H9 (cell line): Measurements from ENCODE around the gene ARHGAP26. TPM values are rescaled to one million over a fixed set of nuclear protein-coding genes. Genes with fewer than 3 reads are reported as not detected.

ENCODE experiments used
- DNase-seq: peaks from one replicate; pipeline ENCODE4 v3.0.0-alpha.2; 2017
- H2AFZ ChIP-seq: one replicate; pipeline ENCODE4 v1.6.1; 2013; ENCODE audit warnings: mild to moderate bottlenecking, low read length, control low read depth, moderate library complexity
- H2AK5ac ChIP-seq: 2 replicates; pipeline ENCODE4 v1.6.1; 2013; ENCODE audit warnings: low read length, control low read depth, mixed read lengths; ENCODE audit not compliant: insufficient read length
- H2BK120ac ChIP-seq: one replicate; pipeline ENCODE4 v1.6.1; 2013; ENCODE audit warnings: low read depth, mild to moderate bottlenecking, low read length, control low read depth, inconsistent platforms; ENCODE audit not compliant: poor library complexity, severe bottlenecking
- H2BK12ac ChIP-seq: 2 replicates; pipeline ENCODE4 v1.6.1; 2013; ENCODE audit warnings: low read length, control low read depth, mixed read lengths, low read depth; ENCODE audit not compliant: insufficient read length
- H2BK15ac ChIP-seq: 2 replicates; pipeline ENCODE4 v1.6.1; 2013; ENCODE audit warnings: low read depth, low read length, control low read depth
- H2BK20ac ChIP-seq: one replicate; pipeline ENCODE4 v1.6.1; 2013; ENCODE audit warnings: low read depth, mild to moderate bottlenecking, low read length, control low read depth, inconsistent platforms; ENCODE audit not compliant: poor library complexity, severe bottlenecking
- H2BK5ac ChIP-seq: 2 replicates; pipeline ENCODE4 v1.6.1; 2013; ENCODE audit warnings: low read length, control low read depth, mixed read lengths; ENCODE audit not compliant: insufficient read length
- H3K14ac ChIP-seq: 2 replicates; pipeline ENCODE4 v1.6.1; 2013; ENCODE audit warnings: low read length, control low read depth; ENCODE audit not compliant: insufficient read depth
- H3K18ac ChIP-seq: 2 replicates; pipeline ENCODE4 v1.6.1; 2013; ENCODE audit warnings: low read depth, mild to moderate bottlenecking, mixed read lengths, low read length, control low read depth; ENCODE audit not compliant: insufficient read length
- H3K23ac ChIP-seq: 2 replicates; pipeline ENCODE4 v1.6.1; 2013; ENCODE audit warnings: low read length, control low read depth, mixed read lengths, low read depth; ENCODE audit not compliant: insufficient read length
- H3K23me2 ChIP-seq: 2 replicates; pipeline ENCODE4 v1.6.1; 2013; ENCODE audit warnings: low read depth, mild to moderate bottlenecking, mixed read lengths, low read length, control low read depth; ENCODE audit not compliant: insufficient read length, poor library complexity, severe bottlenecking
- H3K27ac ChIP-seq: 2 replicates; pipeline ENCODE4 v1.5.1; 2013; ENCODE audit warnings: low read length, control low read depth, mixed read lengths, low read depth; ENCODE audit not compliant: insufficient read length
- H3K27me3 ChIP-seq: 2 replicates; pipeline ENCODE4 v1.6.1; 2013; ENCODE audit warnings: low read length, control low read depth, inconsistent platforms; ENCODE audit not compliant: insufficient read depth
- H3K4ac ChIP-seq: 2 replicates; pipeline ENCODE4 v1.6.1; 2013; ENCODE audit warnings: low read depth, mild to moderate bottlenecking, control low read depth, inconsistent platforms, low read length, moderate library complexity
- H3K4me1 ChIP-seq: 2 replicates; pipeline ENCODE4 v1.6.1; 2013; ENCODE audit warnings: low read length, control low read depth, inconsistent platforms; ENCODE audit not compliant: insufficient read depth
- H3K4me2 ChIP-seq: 2 replicates; pipeline ENCODE4 v1.6.1; 2013; ENCODE audit warnings: low read length, control low read depth, mixed read lengths; ENCODE audit not compliant: insufficient read length, insufficient read depth
- H3K56ac ChIP-seq: 2 replicates; pipeline ENCODE4 v1.6.1; 2013; ENCODE audit warnings: low read depth, mild to moderate bottlenecking, mixed read lengths, low read length, control low read depth; ENCODE audit not compliant: insufficient read length
- H3K79me1 ChIP-seq: 2 replicates; pipeline ENCODE4 v1.6.1; 2013; ENCODE audit warnings: low read depth, mild to moderate bottlenecking, moderate library complexity, low read length, control low read depth, inconsistent platforms; ENCODE audit not compliant: insufficient read depth, poor library complexity, severe bottlenecking
- H3K79me2 ChIP-seq: 2 replicates; pipeline ENCODE4 v1.6.1; 2013; ENCODE audit warnings: low read length, control low read depth, inconsistent platforms; ENCODE audit not compliant: insufficient read depth
- H3K9ac ChIP-seq: 2 replicates; pipeline ENCODE4 v1.6.1; 2013; ENCODE audit warnings: low read length, control low read depth, mixed read lengths; ENCODE audit not compliant: insufficient read length; ENCODE audit errors: extremely low read depth
- H3K9me3 ChIP-seq: one replicate; pipeline ENCODE4 v1.6.1; 2013; ENCODE audit warnings: low read depth, low read length, inconsistent platforms; ENCODE audit not compliant: control insufficient read depth
- H3T11ph ChIP-seq: one replicate; pipeline ENCODE4 v1.6.1; 2013; ENCODE audit warnings: mild to moderate bottlenecking, low read length, control low read depth, inconsistent platforms
- H4K20me1 ChIP-seq: one replicate; pipeline ENCODE4 v1.6.1; 2013; ENCODE audit not compliant: control insufficient read depth, insufficient read length, insufficient read depth
- H4K5ac ChIP-seq: 2 replicates; pipeline ENCODE4 v1.6.1; 2013; ENCODE audit warnings: low read depth, mild to moderate bottlenecking, mixed read lengths, low read length, control low read depth; ENCODE audit not compliant: insufficient read length
- H4K8ac ChIP-seq: replicated peaks from 2 replicates; pipeline ENCODE4 v1.6.1; 2013; ENCODE audit warnings: low read length, control low read depth, mixed read lengths, low read depth; ENCODE audit not compliant: insufficient read length
- H4K91ac ChIP-seq: 2 replicates; pipeline ENCODE4 v1.6.1; 2013; ENCODE audit warnings: low read depth, mild to moderate bottlenecking, moderate library complexity, mixed read lengths, low read length, control low read depth; ENCODE audit not compliant: insufficient read length
- H3K27ac Mint-ChIP-seq, 3 experiments: 2 replicates in 2 of 3; 3 replicates in 1 of 3; pipeline ENCODE4 v1.8.0; 2020 to 2021; ENCODE audit warnings: mixed read lengths in 3 of 3, mild to moderate bottlenecking in 1 of 3, moderate library complexity in 1 of 3
- H3K27me3 Mint-ChIP-seq: 2 replicates; pipeline ENCODE4 v1.8.0; 2021; ENCODE audit warnings: low read depth, mild to moderate bottlenecking, moderate library complexity, mixed read lengths
- H3K36me3 Mint-ChIP-seq, 3 experiments: 2 replicates in 2 of 3; 3 replicates in 1 of 3; pipeline ENCODE4 v1.8.0; 2020 to 2021; ENCODE audit warnings: low read depth in 3 of 3, mixed read lengths in 3 of 3; ENCODE audit not compliant: insufficient read depth in 1 of 3
- H3K4me1 Mint-ChIP-seq, 2 experiments: 2 replicates each; pipeline ENCODE4 v1.8.0; 2020; ENCODE audit warnings: mixed read lengths in 2 of 2
- H3K4me3 Mint-ChIP-seq, 2 experiments: 2 replicates in 1 of 2; 3 replicates in 1 of 2; pipeline ENCODE4 v1.8.0; 2020 to 2021; ENCODE audit warnings: mild to moderate bottlenecking in 2 of 2, mixed read lengths in 2 of 2, moderate library complexity in 1 of 2
- H3K9me3 Mint-ChIP-seq, 2 experiments: 2 replicates in 1 of 2; 3 replicates in 1 of 2; pipeline ENCODE4 v1.8.0; 2020; ENCODE audit warnings: mild to moderate bottlenecking in 2 of 2, mixed read lengths in 2 of 2, moderate library complexity in 1 of 2
- CTCF ChIP-seq: fragments of 200-600 bp; sonication (generic); conservative IDR thresholded peaks from 3 replicates; pipeline ENCODE4 v1.8.0; 2021; ENCODE audit warnings: antibody characterized with exemption, mild to moderate bottlenecking
- WGBS: extraction: QIAGEN DNeasy Blood & Tissue Kit; methylation state at CpG from one replicate; pipeline ENCODE4 v1.1.7; 2013; ENCODE audit warnings: missing lambda C conversion rate, low lambda C conversion rate, mixed read lengths; ENCODE audit not compliant: insufficient read length; ENCODE audit errors: extremely low coverage; 5-methylcytosine and 5-hydroxymethylcytosine counted together
- total RNA-seq: library from RNA; stranded (reverse); gene quantifications from 2 replicates; pipeline ENCODE4 v1.2.1, GENCODE V29; 2021

The ARHGAP26 gene
- total RNA-seq, 1 experiment from 2014 or later = 13.8 TPM

DNA sequence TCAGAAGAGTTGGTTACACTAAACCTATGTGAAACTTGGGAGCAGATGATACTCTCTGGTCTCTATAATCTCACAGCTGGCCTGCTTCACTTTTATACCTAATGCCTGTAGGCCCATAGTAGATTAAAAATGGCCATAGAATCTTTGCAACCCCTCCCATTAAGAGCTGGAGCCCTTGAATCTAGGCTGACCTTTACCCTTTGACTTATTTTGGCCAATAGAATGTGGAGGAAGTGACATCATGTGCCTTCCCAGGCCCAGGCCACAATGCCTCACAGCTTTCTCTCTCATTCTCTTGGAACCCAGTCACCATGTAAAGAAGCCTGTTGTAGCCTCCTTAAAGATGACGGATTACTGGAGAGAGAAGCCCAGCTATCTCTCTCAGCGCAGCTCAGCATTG lies 382.3 kb downstream of the ARHGAP26 start:
- Mint-ChIP-seq H3K4me3 (no peak overlapping the region), H3K27ac (no peak overlapping the region), H3K27me3 (no peaks in the 10 kb centered on the region), H3K4me1 (peaks cover 7 to 9% of the 10 kb centered on the region in 2 experiments), H3K9me3 (no peaks in the 10 kb centered on the region), H3K36me3 (peaks cover 6 to 8% (median 8%) of the 10 kb centered on the region in 3 experiments; a peak in 5 of 7 replicates)
- DNase-seq = no peak
- Histone ChIP-seq H2BK15ac (no peak overlapping the region), H2AFZ (no peak overlapping the region), H3K4me2 (no peak overlapping the region), H3K4me1 (peaks cover 3% of the 10 kb centered on the region; the same call in 1 of the 2 replicates), H3K79me2 (no peaks in the 10 kb centered on the region), H3K79me1 (no peaks in the 10 kb centered on the region), H2AK5ac (no peak overlapping the region), H2BK5ac (no peak overlapping the region), H2BK120ac (no peak overlapping the region), H4K20me1 (no peaks in the 10 kb centered on the region), H3K56ac (no peak overlapping the region), H2BK12ac (no peak overlapping the region), H3K9ac (no peak overlapping the region), H3K18ac (no peak overlapping the region), H4K5ac (no peak overlapping the region), H3K27me3 (no peaks in the 10 kb centered on the region), H3K23ac (no peak overlapping the region), H2BK20ac (no peak overlapping the region), H3K9me3 (no peaks in the 10 kb centered on the region), H4K91ac (no peak overlapping the region), H3K27ac (no peak overlapping the region), H4K8ac (no peak overlapping the region), H3K4ac (no peak overlapping the region), H3K14ac (no peak overlapping the region), H3T11ph (no peak overlapping the region), H3K23me2 (no peaks in the 10 kb centered on the region)
- no peak for TF ChIP-seq CTCF
- WGBS = no CpG with 5 or more reads among the region's 2 CpGs
